ENCODE measurements around the gene ANXA9. TPM values are rescaled to one million over a fixed set of nuclear protein-coding genes. Genes with fewer than 3 reads are reported as not detected.
A peak's percentile ranks its signal among the peaks of the same experiment; 100 is the strongest.

The ANXA9 gene
- total RNA-seq, 1 donor from 2014 or later: 5.6 TPM

DNA sequence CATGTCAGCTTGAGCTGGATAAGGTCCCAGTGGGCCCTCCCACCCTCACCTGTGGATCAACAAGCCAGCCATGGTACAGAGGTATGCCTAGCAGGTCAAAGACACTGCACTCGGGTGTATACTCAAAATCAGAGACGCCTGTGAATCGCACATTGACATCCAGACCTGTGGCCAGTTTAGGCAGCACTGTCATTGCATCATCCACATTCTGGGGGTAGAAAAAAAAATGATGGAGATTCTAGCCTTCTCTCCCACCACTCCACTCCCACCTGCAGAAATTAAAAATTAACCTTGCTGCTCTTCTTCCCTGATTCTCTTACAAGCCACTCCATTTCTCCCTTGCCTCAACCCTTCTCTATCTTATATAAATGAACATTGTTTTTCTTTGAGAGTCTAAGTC is 18.3 kb downstream of the ANXA9 start:
- DNase-seq (ENCODE audit: low spot score) (no peak), ATAC-seq (no peak)
- intact Hi-C loops (cut with DNase I): no loop called here

DNA sequence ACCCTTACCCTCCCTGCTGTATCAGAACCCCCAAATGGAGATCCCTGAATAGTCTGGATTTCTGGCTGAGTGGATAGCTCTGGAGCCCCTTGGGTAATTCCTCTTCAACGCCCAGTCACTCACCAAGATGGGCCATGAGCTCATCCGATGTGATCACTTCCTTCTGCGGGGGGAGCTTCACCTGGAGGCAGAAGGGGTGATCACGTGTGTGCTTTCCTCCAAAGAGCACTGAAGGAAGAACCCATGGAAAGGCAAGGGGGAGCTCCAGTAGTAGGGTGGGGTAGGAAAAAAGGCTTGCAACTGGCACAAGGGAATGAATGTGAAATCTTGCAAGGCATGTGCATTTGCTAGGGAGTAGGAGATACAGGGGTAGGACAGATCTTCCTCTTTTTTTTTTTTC is 19.5 kb downstream of the ANXA9 start:
- ATAC-seq (no peak), DNase-seq (ENCODE audit: low spot score) (no peak)
- intact Hi-C loops (cut with DNase I): no loop called here

DNA sequence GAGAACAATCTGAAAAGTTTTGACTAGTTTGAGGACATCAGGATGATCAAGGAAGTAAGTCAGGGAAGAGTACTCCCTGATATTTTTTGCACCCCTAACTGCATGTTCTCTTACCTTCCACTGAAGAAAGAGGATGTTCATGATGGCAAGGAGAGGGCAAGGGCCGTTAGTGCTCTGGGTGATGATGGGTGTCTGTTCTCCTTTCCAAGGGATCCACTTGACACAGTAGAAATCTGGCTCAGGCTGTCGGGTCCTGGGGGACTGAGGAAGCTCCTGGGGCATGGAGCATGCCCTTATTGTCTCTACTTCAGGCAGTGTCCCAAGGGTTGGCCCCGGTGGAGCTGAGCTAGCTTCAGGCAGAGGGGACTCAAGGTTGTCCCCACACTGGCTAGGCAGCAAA is 20.0 kb downstream of the ANXA9 start:
- intact Hi-C loops (cut with DNase I): no loop called here
- DNase-seq (ENCODE audit: low spot score) (no peak), ATAC-seq (no peak)

DNA sequence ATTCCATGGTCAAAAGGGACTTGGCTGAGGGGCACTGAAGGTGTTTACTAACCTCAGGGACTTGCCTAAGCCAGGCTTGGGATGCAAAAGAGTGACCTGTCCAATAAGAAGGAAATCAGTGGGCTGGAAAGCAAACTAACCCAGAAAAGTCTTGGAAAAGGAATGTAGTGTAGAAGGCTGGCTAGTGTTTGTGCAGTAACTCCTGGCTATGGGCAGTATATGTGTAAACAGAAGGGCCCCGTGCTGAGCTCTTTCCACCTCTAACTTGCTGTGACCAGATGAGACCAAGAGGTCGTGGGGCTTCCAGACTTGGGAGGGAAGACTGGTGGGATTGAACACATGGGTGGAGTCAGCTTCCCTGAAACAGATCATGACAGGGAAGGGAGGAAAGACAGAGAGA is 20.5 kb downstream of the ANXA9 start:
- DNase-seq (ENCODE audit: low spot score): no peak
- ATAC-seq: no peak
- intact Hi-C loops (cut with DNase I): loop anchor here (1.0 kb wide), 1 partner anchor 45 kb away; no protein-coding TSS in a partner anchor

DNA sequence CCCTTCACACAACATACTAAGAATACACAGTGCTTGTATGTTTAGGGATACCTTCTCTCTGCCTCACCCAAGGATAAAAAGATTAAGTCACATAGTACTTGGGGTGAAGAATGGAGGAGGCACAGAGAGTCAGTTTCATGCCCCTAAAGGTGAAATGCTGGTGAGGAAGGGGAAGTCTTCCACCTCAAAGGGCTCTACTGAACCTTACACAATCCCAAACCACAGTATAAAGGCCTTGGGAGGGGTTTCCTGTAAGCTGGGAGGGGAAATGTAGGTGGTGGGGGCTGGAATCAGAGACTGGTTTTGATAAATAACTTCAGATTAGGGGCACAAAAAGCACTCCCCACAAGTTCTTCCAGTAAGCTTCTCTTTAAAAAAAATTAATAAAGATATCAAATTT is 21.1 kb downstream of the ANXA9 start:
- intact Hi-C loops (cut with DNase I): loop anchor here (1.0 kb wide), 1 partner anchor 46 kb away; no protein-coding TSS in a partner anchor
- no peak for DNase-seq (ENCODE audit: low spot score)
- no peak for ATAC-seq

DNA sequence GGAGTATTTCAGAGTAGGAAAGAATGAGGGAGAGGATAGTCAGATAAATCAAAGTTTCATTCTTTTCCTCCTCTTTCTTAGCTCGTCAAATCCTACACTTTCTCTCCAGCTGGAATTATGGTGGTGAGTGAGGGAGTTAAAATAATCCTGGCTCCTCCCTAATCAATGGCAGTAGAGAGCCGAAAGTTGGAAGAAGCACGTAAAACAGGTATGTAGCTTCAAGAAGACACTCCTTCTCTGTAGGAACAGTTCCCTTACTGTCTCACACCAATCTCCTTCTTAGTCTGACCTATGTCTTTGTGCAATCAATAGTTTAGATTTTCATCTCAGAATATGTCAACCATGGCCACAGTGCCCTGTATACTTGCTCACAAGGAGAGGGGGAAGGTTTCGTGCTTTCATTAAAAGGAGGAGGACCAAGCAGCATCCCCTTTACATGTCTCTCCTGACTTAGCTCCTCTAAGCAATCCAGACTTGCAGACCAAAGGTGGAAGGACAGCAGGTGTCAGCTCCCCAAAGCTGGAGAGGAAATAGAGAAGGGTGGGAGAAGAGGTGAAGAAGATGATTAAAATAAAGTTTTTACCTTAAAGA is 23.7 kb downstream of the ANXA9 start:
- ATAC-seq (no peak), DNase-seq (ENCODE audit: low spot score) (no peak)
- intact Hi-C loops (cut with DNase I): no loop called here

DNA sequence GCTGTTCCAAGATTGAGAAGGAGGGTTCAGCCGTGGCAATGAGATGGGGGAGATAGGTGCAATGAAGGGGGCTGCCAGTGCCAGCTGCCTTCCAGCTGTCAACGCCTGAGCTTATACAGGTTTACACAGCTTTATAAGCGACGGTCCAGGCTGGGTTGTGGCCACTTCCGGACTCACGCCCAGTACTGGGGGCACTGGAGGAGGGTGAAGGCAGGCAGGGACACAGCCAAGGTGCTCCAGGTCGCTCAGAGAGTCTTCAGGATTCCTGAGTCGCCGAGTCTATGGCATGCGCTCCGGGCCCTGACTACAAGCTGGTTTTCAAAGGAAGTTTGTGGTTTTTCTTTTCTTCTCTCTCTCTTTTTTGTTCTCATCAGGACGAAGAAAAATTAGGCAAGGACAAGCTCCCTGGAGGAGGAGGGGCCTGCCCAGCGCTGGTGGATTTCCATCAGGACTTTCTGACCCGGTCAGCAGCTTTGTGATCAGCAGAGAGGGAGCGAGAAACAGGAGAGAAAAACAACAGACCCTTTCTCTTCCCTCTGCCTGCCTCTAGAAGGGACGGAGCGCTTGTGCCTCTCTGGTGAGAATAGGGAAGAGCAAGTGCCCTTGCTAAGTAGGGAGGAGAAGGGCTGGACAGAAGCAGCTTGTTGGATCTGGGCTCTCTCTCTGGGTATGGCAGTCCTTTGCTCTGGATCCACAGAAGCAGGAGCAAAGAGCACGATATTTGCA is 24.4 kb downstream of the ANXA9 start, which contains the start of gene MINDY1:
Gene MINDY1, minus strand, starts transcription at position 576 of the 726 bp plus-strand sequence. CDS start 4,285 bp downstream, outside the sequence.
- DNase-seq (ENCODE audit: low spot score): peak; percentile 82
- intact Hi-C loops (cut with DNase I): no loop called here
- ATAC-seq: peak; percentile 85

DNA sequence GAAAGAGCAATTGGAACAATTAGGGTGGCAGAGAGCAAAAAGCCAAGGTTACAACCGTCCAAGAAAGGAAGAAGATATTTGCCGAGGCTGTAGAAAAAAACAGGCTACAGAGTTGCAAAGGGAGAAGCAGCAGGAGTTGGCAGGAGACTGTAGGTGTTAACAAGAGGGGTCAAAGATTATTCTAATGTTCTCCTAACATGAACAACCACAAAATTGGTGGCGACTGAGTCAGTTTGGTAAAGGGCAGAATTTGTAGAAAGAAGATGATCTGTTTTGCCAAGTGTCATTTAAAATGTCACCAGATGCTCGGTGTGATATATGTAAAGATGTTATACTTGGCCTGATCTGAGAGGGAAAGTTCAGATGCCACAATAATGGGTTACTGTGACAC is 25.8 kb downstream of the ANXA9 start:
- DNase-seq (ENCODE audit: low spot score) (no peak), ATAC-seq (peak; percentile 1)
- intact Hi-C loops (cut with DNase I): no loop called here

DNA sequence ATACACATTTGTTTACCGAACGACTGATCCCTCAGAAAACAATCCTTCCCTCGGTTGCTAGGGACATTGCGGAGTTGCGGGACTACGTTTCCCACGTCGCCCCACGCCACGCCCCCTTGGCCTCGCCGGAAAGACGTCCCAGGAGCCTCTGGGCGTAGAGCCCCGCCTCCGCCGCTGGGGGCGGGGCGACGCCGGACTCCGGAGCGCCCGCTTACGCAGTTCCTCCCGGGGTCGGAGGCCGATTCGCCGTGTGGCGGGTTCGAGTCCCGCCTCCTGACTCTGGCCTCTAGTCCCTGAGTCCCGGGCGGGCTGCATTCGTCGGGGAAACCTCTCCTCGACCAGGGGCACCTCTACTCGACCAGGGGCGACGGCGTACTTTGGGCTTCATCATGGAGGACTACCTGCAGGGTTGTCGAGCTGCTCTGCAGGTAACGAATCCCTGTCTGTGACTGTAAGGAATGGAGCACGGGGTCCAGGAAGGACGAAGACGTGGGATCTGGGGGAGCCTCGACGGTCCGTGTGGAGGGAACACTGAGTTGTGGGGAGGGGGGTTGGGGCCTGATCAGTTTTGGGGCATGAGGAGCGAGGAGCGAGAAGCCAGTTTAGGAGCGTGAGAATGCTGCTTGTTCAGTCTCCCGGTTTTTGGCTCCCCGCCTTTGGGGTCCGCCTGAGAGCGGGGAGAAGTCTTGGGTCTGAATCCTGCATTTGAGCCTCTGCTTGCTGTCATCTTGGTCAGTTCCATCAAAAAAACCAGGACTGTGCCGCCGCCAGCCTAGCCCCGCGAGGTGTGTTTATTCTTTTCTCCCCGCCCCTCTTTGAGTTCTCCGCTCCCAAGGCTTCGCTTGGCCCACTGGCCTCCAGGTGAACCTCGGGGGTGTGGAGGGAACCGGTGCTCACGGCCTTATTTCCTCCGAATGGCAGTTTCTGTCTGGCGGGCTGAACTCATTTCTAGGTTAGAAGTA is 26.4 kb downstream of the ANXA9 start, which contains the start of gene PRUNE1:
Gene PRUNE1, plus strand, starts transcription at position 206 of the 962 bp plus-strand sequence. Its CDS starts 184 bp downstream, at position 390.
- ATAC-seq (peak; percentile 96), DNase-seq (ENCODE audit: low spot score) (peak; percentile 99)
- intact Hi-C loops (cut with DNase I): no loop called here

DNA sequence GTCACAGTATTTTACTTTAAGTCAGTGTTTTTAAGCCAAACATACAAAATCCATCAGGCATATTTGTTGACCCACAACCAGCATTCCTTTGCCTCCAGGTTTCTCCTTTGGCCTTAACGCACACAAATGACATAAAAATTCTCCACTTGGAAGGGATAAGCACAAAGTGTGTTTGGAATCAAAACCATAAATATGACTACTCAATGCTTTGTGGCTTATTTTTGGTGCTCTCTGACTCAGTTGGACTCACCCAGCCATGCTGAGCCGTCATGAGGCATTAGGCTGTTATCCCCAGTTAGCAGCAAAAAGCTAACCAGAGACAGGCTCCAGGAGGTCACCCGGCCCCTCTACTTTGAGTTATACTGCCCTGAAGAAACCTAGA is 27.1 kb downstream of the ANXA9 start:
- ATAC-seq (no peak), DNase-seq (ENCODE audit: low spot score) (no peak)
- intact Hi-C loops (cut with DNase I): no loop called here

DNA sequence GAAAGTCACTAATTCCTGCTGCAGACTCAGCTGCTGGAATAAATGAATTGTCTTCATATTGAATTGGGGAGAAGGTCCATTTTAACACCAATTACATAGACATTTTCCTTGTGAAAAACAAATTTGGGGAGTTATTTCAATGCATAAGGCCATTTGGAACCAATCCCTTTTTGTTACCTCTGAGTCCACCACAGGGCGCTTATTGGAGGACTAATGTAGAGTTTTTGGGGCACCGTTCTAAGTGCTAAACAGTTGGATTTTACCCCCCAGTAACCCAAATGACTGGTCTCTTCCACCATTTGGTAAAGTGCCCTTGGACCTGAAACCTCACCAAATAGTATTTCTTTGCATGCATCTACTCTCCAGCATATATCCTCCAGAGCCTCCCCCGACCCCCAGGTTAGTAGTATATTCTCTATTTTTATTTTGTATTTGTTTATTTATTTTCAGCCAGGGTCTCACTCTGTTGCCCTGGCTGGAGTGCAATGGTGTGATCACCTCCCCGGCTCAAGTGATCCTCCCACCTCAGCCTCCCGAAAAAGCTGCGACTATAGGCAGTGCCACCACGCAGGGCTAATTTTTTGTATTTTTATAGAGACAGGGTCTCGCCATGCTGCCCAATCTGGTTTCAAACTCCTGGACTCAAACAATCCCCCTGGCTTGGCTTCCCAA is 27.7 kb downstream of the ANXA9 start:
- intact Hi-C loops (cut with DNase I): no loop called here
- ATAC-seq: no peak

DNA sequence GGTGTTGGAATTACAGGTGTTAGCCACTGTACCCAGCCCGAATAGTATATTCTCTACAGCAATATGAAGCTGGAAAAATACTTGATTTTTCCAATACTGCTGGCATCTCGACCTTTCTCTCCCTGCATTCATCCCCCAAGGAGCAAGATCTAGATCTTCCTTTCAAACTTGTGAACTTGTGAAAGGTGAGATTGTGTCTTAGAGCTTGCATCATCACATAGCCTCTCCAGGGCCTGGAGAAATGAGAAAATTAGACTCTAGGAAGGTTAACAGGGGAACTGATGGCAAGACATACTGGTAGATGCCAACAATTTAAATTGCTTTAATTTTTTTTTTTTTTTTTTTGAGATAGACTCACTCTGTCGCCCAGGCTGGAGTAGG is 28.2 kb downstream of the ANXA9 start:
- DNase-seq (ENCODE audit: low spot score): no peak
- ATAC-seq: no peak
- intact Hi-C loops (cut with DNase I): no loop called here

More for the DNA sequence above, 27.7 kb downstream of the ANXA9 start:
- no peak for DNase-seq (ENCODE audit: low spot score)

DNA sequence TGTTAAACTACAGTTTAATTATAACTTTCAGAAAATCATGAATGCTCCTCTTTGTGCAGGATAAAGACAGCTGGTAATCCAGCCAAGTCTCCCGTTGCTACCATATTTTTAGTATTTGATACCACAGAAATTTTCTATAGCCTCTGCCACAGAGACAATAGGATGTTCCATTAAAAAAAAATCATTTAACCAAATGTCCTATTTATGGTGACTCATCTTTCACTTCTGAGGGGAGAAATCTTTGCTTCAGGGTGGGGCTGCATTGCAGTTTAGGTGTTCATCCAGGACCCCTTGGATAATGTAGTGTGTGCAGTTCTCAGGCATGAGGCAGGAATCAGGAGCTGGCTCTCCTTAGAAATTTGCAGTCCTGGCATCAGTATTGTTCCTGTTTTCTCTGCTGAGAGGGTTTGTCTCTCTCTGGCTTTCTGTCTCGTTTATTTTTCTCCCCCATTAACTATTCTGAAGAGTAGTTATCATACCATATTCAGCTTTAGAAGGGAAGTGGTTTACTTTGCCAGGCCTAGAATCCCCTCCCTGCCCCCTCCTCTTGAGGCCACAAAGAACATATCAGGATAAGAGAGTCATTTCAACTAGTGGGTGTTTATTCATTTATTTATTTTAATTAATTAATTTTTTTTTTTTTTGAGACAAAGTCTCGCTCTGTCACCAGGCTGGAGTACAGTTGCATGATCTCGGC is 29.2 kb downstream of the ANXA9 start:
- ATAC-seq: no peak
- intact Hi-C loops (cut with DNase I): no loop called here
- DNase-seq (ENCODE audit: low spot score): no peak

DNA sequence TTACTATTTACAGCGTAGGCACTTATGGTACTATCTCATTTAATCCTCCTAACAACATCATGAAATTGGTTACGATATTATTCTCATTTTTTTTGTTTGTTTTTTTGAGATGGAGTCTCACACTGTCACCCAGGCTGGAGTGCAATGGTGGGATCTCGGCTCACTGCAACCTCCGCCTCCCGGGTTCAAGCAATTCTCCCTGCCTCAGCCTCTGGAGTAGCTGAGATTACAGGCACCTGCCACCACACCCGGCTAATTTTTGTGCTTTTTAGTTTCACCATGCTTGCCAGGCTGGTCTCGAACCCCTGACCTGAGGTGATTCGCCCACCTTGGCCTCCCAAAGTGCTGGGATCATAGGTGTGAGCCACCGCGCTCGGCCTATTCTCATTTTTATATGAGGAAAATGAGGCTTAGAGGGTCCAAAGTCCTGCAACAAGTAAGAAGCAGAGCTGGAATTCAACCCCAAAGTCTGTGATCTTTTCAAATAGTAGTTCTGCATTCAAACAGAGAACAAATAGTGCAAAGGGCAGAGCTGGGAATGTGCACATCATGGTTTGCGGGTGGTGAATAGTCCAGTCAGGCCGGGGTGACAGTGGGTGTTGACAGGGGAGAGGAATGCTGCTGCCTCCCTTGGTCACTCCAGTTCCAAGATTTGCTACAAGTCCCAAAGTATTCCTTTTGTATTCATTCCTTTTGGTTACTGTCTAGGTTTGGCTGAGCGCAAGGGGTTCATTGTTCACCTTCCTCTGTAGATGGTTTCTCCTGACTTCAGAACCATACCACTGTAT is 30.8 kb downstream of the ANXA9 start:
- ATAC-seq (no peak), DNase-seq (ENCODE audit: low spot score) (no peak)
- intact Hi-C loops (cut with DNase I): no loop called here

DNA sequence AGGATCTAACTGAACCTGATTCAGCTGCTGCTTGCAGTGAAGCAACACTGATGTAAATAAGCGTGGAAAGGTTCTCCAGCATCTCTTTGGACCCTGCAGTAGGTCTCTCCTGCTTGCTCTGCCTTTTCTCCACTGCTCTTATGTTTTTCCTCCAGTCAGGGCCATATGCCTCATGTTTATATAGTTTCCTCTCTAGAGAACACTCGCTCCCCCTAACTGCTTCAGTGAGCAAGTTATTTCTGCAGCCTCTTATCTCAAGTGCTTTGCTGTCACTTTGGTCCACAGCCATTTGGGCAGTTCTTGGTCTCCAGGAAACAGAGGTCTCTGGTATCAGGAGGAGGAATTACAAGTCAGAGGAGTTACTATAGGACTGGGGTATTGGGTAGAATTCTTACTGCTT is 31.4 kb downstream of the ANXA9 start:
- intact Hi-C loops (cut with DNase I): no loop called here
- no peak for DNase-seq (ENCODE audit: low spot score)
- no peak for ATAC-seq

DNA sequence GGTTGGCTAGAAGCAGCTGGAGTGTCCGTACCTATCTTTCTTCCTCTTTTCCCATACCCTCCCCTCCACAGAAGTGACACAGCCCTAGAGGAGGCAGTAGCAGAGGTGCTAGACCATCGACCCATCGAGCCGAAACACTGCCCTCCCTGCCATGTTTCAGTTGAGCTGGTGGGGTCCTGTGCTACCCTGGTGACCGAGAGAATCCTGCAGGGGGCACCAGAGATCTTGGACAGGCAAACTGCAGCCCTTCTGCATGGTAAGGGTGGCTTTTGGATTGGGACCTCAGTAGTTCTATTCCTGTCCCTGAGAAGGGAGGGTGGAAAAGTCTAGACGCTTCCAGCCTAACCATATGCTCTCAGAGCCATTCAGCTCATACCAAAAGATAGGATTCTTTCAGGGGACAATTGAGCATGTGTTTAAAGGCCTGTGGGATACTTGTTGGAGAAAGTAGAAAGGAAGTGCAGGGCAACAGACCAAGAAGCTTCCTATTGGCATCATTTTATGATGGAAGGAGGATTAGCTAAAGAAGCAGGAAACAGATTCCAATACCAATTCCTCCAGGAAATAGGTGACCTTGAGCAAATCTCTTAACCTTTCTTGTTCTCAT is 42.6 kb downstream of the ANXA9 start:
- ATAC-seq (peak; percentile 94), DNase-seq (ENCODE audit: low spot score) (peak; percentile 92)
- intact Hi-C loops (cut with DNase I): no loop called here

DNA sequence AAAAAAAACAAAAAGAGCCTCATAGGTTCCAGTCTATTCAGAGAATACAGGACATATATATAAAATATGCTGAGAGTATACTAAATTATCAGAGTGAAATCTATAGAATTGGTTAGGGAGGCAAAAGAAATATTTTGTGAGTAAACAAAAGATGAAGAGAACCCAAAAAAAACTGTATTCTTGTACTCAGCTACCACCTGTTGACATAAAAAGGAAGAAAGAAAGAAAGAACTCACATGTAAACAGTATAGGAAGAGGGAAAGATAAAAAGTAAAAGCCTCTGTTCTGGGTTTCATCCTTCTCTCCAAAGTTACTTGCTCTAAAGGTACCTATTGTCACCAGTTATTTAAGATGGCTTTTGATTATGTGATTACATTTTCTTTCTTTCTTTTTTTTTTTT is 44.4 kb downstream of the ANXA9 start:
- intact Hi-C loops (cut with DNase I): no loop called here
- ATAC-seq (no peak), DNase-seq (ENCODE audit: low spot score) (no peak)

All from sciatic nerve (tissue), 2 donors.